GM12878 (cell line): ENCODE measurements around the gene CHCHD3. TPM values are rescaled to one million over a fixed set of nuclear protein-coding genes. Genes with fewer than 3 reads are reported as not detected.

Experiments used
- ATAC-seq: fragments of 200-7000 bp; cut with Tn5 transposase; 3 replicates; pipeline ENCODE4 v1.9.1; 2020; ENCODE audit warnings: mild to moderate bottlenecking, moderate library complexity
- BruUV-seq: library from RNA; stranded (reverse); fragments of 400-500 nt; replicated peaks from 2 replicates; lab custom pipeline; 2021; lab: Mats Ljungman, UMichigan
- CTCF ChIA-PET: fragments of 300-600 bp; sonication (Branson Sonifier 250); formaldehyde crosslinking; extraction: SDS; loops from one replicate; lab custom pipeline; 2021; ENCODE audit warnings: inconsistent platforms; lab: Yijun Ruan, JAX
- POLR2A ChIA-PET: fragments of 350-600 bp; formaldehyde crosslinking; extraction: SDS; loops from one replicate; lab custom pipeline; 2021; ENCODE audit warnings: inconsistent platforms; lab: Charles Lee
- RAD21 ChIA-PET: fragments of 300-600 bp; sonication (Branson Sonifier 250); formaldehyde crosslinking; loops from one replicate; lab custom pipeline; 2023; ENCODE audit warnings: antibody characterized with exemption; ENCODE audit not compliant: unreplicated experiment; lab: Charles Lee
- SMC1A ChIA-PET: fragments of 300-600 bp; sonication (Branson Sonifier 250); formaldehyde crosslinking; loops from one replicate; lab custom pipeline; 2023; ENCODE audit not compliant: unreplicated experiment, uncharacterized antibody; lab: Charles Lee
- DNase-seq: peaks from one replicate; pipeline ENCODE4 v3.0.0-alpha.2; 2011; ENCODE audit warnings: low read depth, low spot score
- FAIRE-seq: peaks from 3 replicates; lab custom pipeline; 2011; peaks lifted over from hg19 to GRCh38; lab: Jason Lieb, UNC
- H2AFZ ChIP-seq: 2 replicates; pipeline ENCODE4 v1.6.0; 2011; ENCODE audit warnings: low read depth, low read length, control low read depth; ENCODE audit not compliant: control insufficient read depth
- H3K27ac ChIP-seq: 2 replicates; pipeline ENCODE4 v1.5.1; 2011; ENCODE audit warnings: control low read depth; ENCODE audit not compliant: control insufficient read depth, insufficient read depth
- H3K27me3 ChIP-seq, 2 experiments: replicated peaks in 1 of 2; 2 replicates each; pipeline versions ENCODE4 v1.6.0 to v1.6.1; 2011; ENCODE audit warnings: low read length in 1 of 2; ENCODE audit not compliant: control insufficient read depth in 2 of 2, insufficient read depth in 2 of 2
- H3K36me3 ChIP-seq, 2 experiments: 2 replicates each; pipeline ENCODE4 v1.5.1; 2011; ENCODE audit warnings: low read length in 1 of 2; ENCODE audit not compliant: control insufficient read depth in 2 of 2, insufficient read depth in 2 of 2
- H3K4me1 ChIP-seq: 2 replicates; pipeline ENCODE4 v1.6.1; 2011; ENCODE audit warnings: mild to moderate bottlenecking, low read length, moderate library complexity, mixed read lengths; ENCODE audit not compliant: control insufficient read depth, insufficient read depth
- H3K4me2 ChIP-seq: 2 replicates; pipeline ENCODE4 v1.6.0; 2011; ENCODE audit warnings: control low read depth; ENCODE audit not compliant: control insufficient read depth, insufficient read depth
- H3K4me3 ChIP-seq: fragments of 200-600 bp; sonication (generic); 2 replicates; pipeline ENCODE4 v1.5.1; 2016
- H3K79me2 ChIP-seq: 2 replicates; pipeline ENCODE4 v1.6.0; 2011; ENCODE audit warnings: low read length; ENCODE audit not compliant: control insufficient read depth, insufficient read depth
- H3K9ac ChIP-seq: 2 replicates; pipeline ENCODE4 v1.8.0; 2011; ENCODE audit warnings: low read length, control low read depth, mixed read lengths; ENCODE audit not compliant: control insufficient read depth, insufficient read depth
- H3K9me3 ChIP-seq: replicated peaks from 3 replicates; pipeline ENCODE4 v1.5.1; 2011; ENCODE audit warnings: mild to moderate bottlenecking, low read length; ENCODE audit not compliant: control insufficient read depth, insufficient read depth
- H4K20me1 ChIP-seq: 2 replicates; pipeline ENCODE4 v1.6.0; 2011; ENCODE audit not compliant: control insufficient read depth, insufficient read depth
- ATF2 ChIP-seq: IDR thresholded peaks from 2 replicates; pipeline ENCODE4 v1.6.1; 2012; ENCODE audit warnings: low read length, inconsistent platforms
- E4F1 ChIP-seq: fragments of 450-650 bp; IDR thresholded peaks from 2 replicates; pipeline ENCODE4 v1.6.1; 2018; ENCODE audit warnings: borderline replicate concordance, mild to moderate bottlenecking; ENCODE audit not compliant: partially characterized antibody
- ELK1 ChIP-seq: IDR thresholded peaks from 2 replicates; pipeline ENCODE4 v1.6.1; 2012; ENCODE audit warnings: low read depth, low read length, improper control_type of control experiment
- EZH2 ChIP-seq: IDR thresholded peaks from 2 replicates; pipeline ENCODE4 v1.6.1; 2012; ENCODE audit warnings: low read depth, mild to moderate bottlenecking, control low read depth, inconsistent platforms, low read length, borderline replicate concordance; ENCODE audit not compliant: control insufficient read depth
- HDAC2 ChIP-seq: fragments of 200-600 bp; sonication (generic); IDR thresholded peaks from 2 replicates; pipeline ENCODE4 v1.6.1; 2017
- HDAC6 ChIP-seq: fragments of 200-600 bp; sonication (generic); IDR thresholded peaks from one replicate; pipeline ENCODE4 v1.8.0; 2017; ENCODE audit warnings: antibody characterized with exemption; ENCODE audit not compliant: unreplicated experiment
- LARP7 ChIP-seq: fragments of 450-650 bp; IDR thresholded peaks from 2 replicates; pipeline ENCODE4 v1.6.1; 2017; ENCODE audit warnings: mild to moderate bottlenecking
- MLLT1 ChIP-seq: fragments of 450-650 bp; IDR thresholded peaks from 2 replicates; pipeline ENCODE4 v1.6.1; 2016; ENCODE audit warnings: mild to moderate bottlenecking
- MTA3 ChIP-seq: IDR thresholded peaks from 2 replicates; pipeline ENCODE4 v1.6.1; 2012; ENCODE audit warnings: low read length, inconsistent platforms, borderline replicate concordance
- NFXL1 ChIP-seq: fragments of 450-650 bp; IDR thresholded peaks from 2 replicates; pipeline ENCODE4 v1.6.1; 2017; ENCODE audit warnings: antibody characterized with exemption, mild to moderate bottlenecking, borderline replicate concordance
- NFYA ChIP-seq: IDR thresholded peaks from 2 replicates; pipeline ENCODE4 v1.6.1; 2011; ENCODE audit warnings: low read depth, mild to moderate bottlenecking, low read length, improper control_type of control experiment, borderline replicate concordance
- NFYB ChIP-seq: IDR thresholded peaks from 2 replicates; pipeline ENCODE4 v1.6.1; 2011; ENCODE audit warnings: low read depth, mild to moderate bottlenecking, low read length, improper control_type of control experiment, moderate library complexity; ENCODE audit not compliant: insufficient read depth
- NR2C1 ChIP-seq: fragments of 450-650 bp; IDR thresholded peaks from 2 replicates; pipeline ENCODE4 v1.6.1; 2017; ENCODE audit warnings: antibody characterized with exemption, mild to moderate bottlenecking, moderate library complexity
- SMARCA5 ChIP-seq: fragments of 450-650 bp; IDR thresholded peaks from 2 replicates; pipeline ENCODE4 v1.6.1; 2017; ENCODE audit warnings: mild to moderate bottlenecking
- TCF3 ChIP-seq: IDR thresholded peaks from 2 replicates; pipeline ENCODE4 v1.6.1; 2012; ENCODE audit warnings: low read depth, mild to moderate bottlenecking, low read length, borderline replicate concordance; ENCODE audit not compliant: insufficient read depth
- WGBS: methylation state at CpG from one replicate; pipeline ENCODE4 v1.1.6; 2016; ENCODE audit warnings: low lambda C conversion rate; ENCODE audit not compliant: insufficient replicate concordance, insufficient coverage; ENCODE audit errors: missing lambda C conversion rate; 5-methylcytosine and 5-hydroxymethylcytosine counted together
- in situ Hi-C: fragments of 300-500 bp; cut with MboI; formaldehyde crosslinking; loops from 9 replicates; pipeline ENCODE4 v1.14.3; 2018; ENCODE audit warnings: mixed read lengths
- intact Hi-C: fragments of 100-400 bp; cut with micrococcal nuclease; formaldehyde crosslinking; loops from one replicate; pipeline ENCODE4 v1.14.2; 2022; ENCODE audit not compliant: unreplicated experiment
- polyA plus RNA-seq, 11 experiments: library from polyadenylated mRNA; depleted of rRNA in 4 of 11; unstranded in 6 of 11; stranded (reverse) in 5 of 11; fragments of >200 nt; fragmentation: Nextera tagmentation in 4 of 11; fragmentation: Illumina TruSeq in 1 of 11; extraction: Ambion mirVana in 4 of 11; extraction: Trizol in 1 of 11; gene quantifications; 1 replicate in 1 of 11; 2 replicates in 10 of 11; pipeline versions ENCODE4 v1.2.1 to v1.2.3, GENCODE V29; 2011 to 2016; ENCODE audit warnings: inconsistent platforms in 2 of 11, missing spikeins in 2 of 11, low read depth in 1 of 11
- total RNA-seq, 4 experiments: library from RNA; depleted of rRNA in 3 of 4; stranded (reverse); fragments of >200 nt in 3 of 4; fragmentation: Illumina TruSeq in 1 of 4; extraction: Trizol in 1 of 4; gene quantifications; 2 replicates each; pipeline versions ENCODE4 v1.2.1 to v1.2.3, GENCODE V29; 2013 to 2021

The CHCHD3 gene
- total and polyA plus RNA-seq, 10 of the 15 experiments (the other 5 are each of a cell fraction or from before 2014, with no cell fraction given): 38.3 to 178 (median 96.2) TPM

- 0 out of 2 replicates have a peak, but pooled peaks have one; percentile 32 for TF ChIP-seq MLLT1
- no peak for TF ChIP-seq EZH2
- TF ChIP-seq MTA3: no peak
Observed at GRCh38 chr7:132882714-132883428, 199.0 kb downstream of the CHCHD3 start (continued).

- intact Hi-C loops (no loop called here), in situ Hi-C loops (no loop called here)
- H3K4me1 ChIP-seq: peaks cover 14% of the 10 kb centered on the region
- H3K79me2 ChIP-seq: no peaks in the 10 kb centered on the region
- H3K9ac ChIP-seq: no peak overlapping the region
- POLR2A ChIA-PET: interaction anchor here (1.0 to 2.5 kb wide), 2 partner anchors 12 to 13 kb away, joined by 3 to 12 read pairs; no protein-coding TSS in a partner anchor
- no peaks in the 10 kb centered on the region for H3K27me3 ChIP-seq
- H4K20me1 ChIP-seq: no peaks in the 10 kb centered on the region
- BruUV-seq: no TSS peak
- RAD21 ChIA-PET: interaction anchor here (0.9 to 3.4 kb wide), 2 partner anchors 12 to 13 kb away, joined by 4 to 14 read pairs; no protein-coding TSS in a partner anchor
- peaks cover 0 to 3% of the 10 kb centered on the region in 2 experiments; a peak in 1 of 4 replicates for H3K36me3 ChIP-seq
- H3K4me2 ChIP-seq: no peak overlapping the region
- H2AFZ ChIP-seq: no peak overlapping the region
- H3K4me3 ChIP-seq: no peak overlapping the region
- H3K9me3 ChIP-seq: no peaks in the 10 kb centered on the region
- 98% methylated on average over 3 of the region's 3 CpGs for WGBS
- FAIRE-seq: no peak
- no peak for ATAC-seq
- SMC1A ChIA-PET: interaction anchor here (7.4 kb wide), 1 partner anchor 11 kb away, joined by 53 read pairs; no protein-coding TSS in a partner anchor
- CTCF ChIA-PET: no interaction called here
- H3K27ac ChIP-seq: no peak overlapping the region
- DNase-seq: no peak
- TF ChIP-seq SMARCA5: no peak
- TF ChIP-seq MTA3: no peak
- no peak for TF ChIP-seq NFYA
- no peak for TF ChIP-seq ATF2
- no peak for TF ChIP-seq NFXL1
- TF ChIP-seq NFYB: no peak
- TF ChIP-seq ELK1: no peak
- no peak for TF ChIP-seq HDAC2
- no peak for TF ChIP-seq E4F1
- TF ChIP-seq LARP7: no peak
- no peak for TF ChIP-seq NR2C1
- TF ChIP-seq TCF3: no peak
- no peak for TF ChIP-seq HDAC6
Observed at GRCh38 chr7:132881317-132881716, 200.6 kb downstream of the CHCHD3 start.
